Measurements from ENCODE around the gene AGPAT3. TPM values are rescaled to one million over a fixed set of nuclear protein-coding genes. Genes with fewer than 3 reads are reported as not detected.

The AGPAT3 gene
- total and polyA plus RNA-seq, 2 experiments from 2014 or later, result 41.0 to 51.2 TPM

GRCh38 chr21:43909741-43910400 is 44.8 kb downstream of the AGPAT3 start:
- H3K27ac ChIP-seq, result peak overlapping the region; percentile 87
- H3K27me3 ChIP-seq, result no peaks in the 10 kb centered on the region
- no peaks in the 10 kb centered on the region for H3K9me2 ChIP-seq (replicated peaks; ENCODE audit: insufficient read depth)
- H3K4me1 ChIP-seq (ENCODE audit: insufficient read depth), result peaks cover 22% of the 10 kb centered on the region
- TF ChIP-seq CTCF (IDR thresholded peaks at IDR 0.05; ENCODE audit: poor library complexity) (no peak), EZH2 (IDR thresholded peaks at IDR 0.05; ENCODE audit: borderline replicate concordance) (no peak), EZH2phosphoT487 (IDR thresholded peaks at IDR 0.05; ENCODE audit: low read depth, severe bottlenecking, unreplicated experiment) (no peak)
- no peaks in the 10 kb centered on the region for H3K36me3 ChIP-seq (replicated peaks; ENCODE audit: insufficient read depth, low read depth)
- WGBS (ENCODE audit: low lambda C conversion rate, missing lambda C conversion rate), result 82% methylated on average over 19 of the region's 19 CpGs
- peaks cover 10% of the 10 kb centered on the region for H4K20me1 ChIP-seq (ENCODE audit: insufficient read depth, poor library complexity, severe bottlenecking)
- H3K79me2 ChIP-seq, result peaks cover 58% of the 10 kb centered on the region
- no peak for DNase-seq (ENCODE audit: low spot score)
- peak overlapping the region; percentile 46 for H3K4me2 ChIP-seq
- no peak overlapping the region for H2AFZ ChIP-seq
- no peaks in the 10 kb centered on the region for H3K9me3 ChIP-seq (ENCODE audit: low read depth)
- H3K4me3 ChIP-seq, result no peak overlapping the region

GRCh38 chr21:43910460-43910859 is 45.4 kb downstream of the AGPAT3 start:
- Histone ChIP-seq H3K36me3 (replicated peaks; ENCODE audit: insufficient read depth, low read depth) (no peaks in the 10 kb centered on the region), H3K4me1 (ENCODE audit: insufficient read depth) (peaks cover 22% of the 10 kb centered on the region), H3K9me3 (ENCODE audit: low read depth) (no peaks in the 10 kb centered on the region), H3K79me2 (peaks cover 59% of the 10 kb centered on the region), H2AFZ (no peak overlapping the region), H3K27me3 (no peaks in the 10 kb centered on the region), H3K4me3 (no peak overlapping the region), H3K27ac (peak overlapping the region; percentile 87), H3K4me2 (peak overlapping the region; percentile 46), H3K9me2 (replicated peaks; ENCODE audit: insufficient read depth) (no peaks in the 10 kb centered on the region), H4K20me1 (ENCODE audit: insufficient read depth, poor library complexity, severe bottlenecking) (peaks cover 10% of the 10 kb centered on the region)
- TF ChIP-seq EZH2phosphoT487 (IDR thresholded peaks at IDR 0.05; ENCODE audit: low read depth, severe bottlenecking, unreplicated experiment) (no peak), CTCF (IDR thresholded peaks at IDR 0.05; ENCODE audit: poor library complexity) (no peak), EZH2 (IDR thresholded peaks at IDR 0.05; ENCODE audit: borderline replicate concordance) (no peak)
- peak; percentile 44 for DNase-seq (ENCODE audit: low spot score)
- WGBS (ENCODE audit: low lambda C conversion rate, missing lambda C conversion rate), result 72% methylated on average over 7 of the region's 7 CpGs

- Histone ChIP-seq H4K20me1 (ENCODE audit: insufficient read depth, poor library complexity, severe bottlenecking) (peaks cover 16% of the 10 kb centered on the region), H3K27ac (peak overlapping the region; percentile 87), H3K79me2 (peaks cover 64% of the 10 kb centered on the region), H3K4me3 (no peak overlapping the region), H3K9me2 (replicated peaks; ENCODE audit: insufficient read depth) (no peaks in the 10 kb centered on the region), H3K4me2 (peak overlapping the region; percentile 63), H3K9me3 (ENCODE audit: low read depth) (no peaks in the 10 kb centered on the region), H2AFZ (no peak overlapping the region), H3K36me3 (replicated peaks; ENCODE audit: insufficient read depth, low read depth) (no peaks in the 10 kb centered on the region), H3K4me1 (ENCODE audit: insufficient read depth) (peaks cover 22% of the 10 kb centered on the region), H3K27me3 (no peaks in the 10 kb centered on the region)
- TF ChIP-seq CTCF (IDR thresholded peaks at IDR 0.05; ENCODE audit: poor library complexity), result no peak
- TF ChIP-seq EZH2 (IDR thresholded peaks at IDR 0.05; ENCODE audit: borderline replicate concordance), result no peak
- no peak for TF ChIP-seq EZH2phosphoT487 (IDR thresholded peaks at IDR 0.05; ENCODE audit: low read depth, severe bottlenecking, unreplicated experiment)
- peak; percentile 76 for DNase-seq (ENCODE audit: low spot score)
- 72% methylated on average over 21 of the region's 21 CpGs for WGBS (ENCODE audit: low lambda C conversion rate, missing lambda C conversion rate)
Observed at GRCh38 chr21:43911015-43911934, 46.3 kb downstream of the AGPAT3 start.

All from hepatocyte (in vitro differentiated cells).